ENCODE results near the gene FGF1.
A peak's percentile ranks its signal among the peaks of the same experiment; 100 is the strongest.

FGF1 gene

GRCh38 chr5:142685418-142686209, at the start of gene FGF1:
Gene FGF1, minus strand, starts transcription at chr5:142686090. Its CDS starts 71,963 bp downstream, at chr5:142614127.
- DNase-seq (ENCODE audit: low read depth): no peak

GRCh38 chr5:142727735-142728047, 41.8 kb upstream of the FGF1 start:
- DNase-seq (ENCODE audit: low read depth): no peak

GRCh38 chr5:142726188-142726731, 40.4 kb upstream of the FGF1 start:
- DNase-seq (ENCODE audit: low read depth): no peak

GRCh38 chr5:142725231-142726187, 39.6 kb upstream of the FGF1 start:
- no peak for DNase-seq (ENCODE audit: low read depth)

- no peak for DNase-seq (ENCODE audit: low read depth)
These were observed 38.9 kb upstream of the FGF1 start for GRCh38 chr5:142724821-142725220.

GRCh38 chr5:142722896-142723295, 37.0 kb upstream of the FGF1 start:
- DNase-seq (ENCODE audit: low read depth): no peak

- no peak for DNase-seq (ENCODE audit: low read depth)
These were observed 36.3 kb upstream of the FGF1 start for GRCh38 chr5:142722146-142722545.

- no peak for DNase-seq (ENCODE audit: low read depth)
These were observed 34.9 kb upstream of the FGF1 start for GRCh38 chr5:142720641-142721271.

GRCh38 chr5:142719836-142720370, 34.0 kb upstream of the FGF1 start:
- DNase-seq (ENCODE audit: low read depth): no peak

GRCh38 chr5:142717582-142718215, 31.8 kb upstream of the FGF1 start:
- DNase-seq (ENCODE audit: low read depth): no peak

GRCh38 chr5:142716963-142717362, 31.1 kb upstream of the FGF1 start:
- DNase-seq (ENCODE audit: low read depth): no peak

GRCh38 chr5:142715291-142715690, 29.4 kb upstream of the FGF1 start:
- no peak for DNase-seq (ENCODE audit: low read depth)

GRCh38 chr5:142713121-142713706, 27.3 kb upstream of the FGF1 start:
- peak; percentile 81 for DNase-seq (ENCODE audit: low read depth)

GRCh38 chr5:142703153-142703552, 17.3 kb upstream of the FGF1 start:
- DNase-seq (ENCODE audit: low read depth): no peak

GRCh38 chr5:142701673-142702311, 15.9 kb upstream of the FGF1 start:
- DNase-seq (ENCODE audit: low read depth): no peak

- no peak for DNase-seq (ENCODE audit: low read depth)
These were observed 14.7 kb upstream of the FGF1 start for GRCh38 chr5:142700566-142700965.

GRCh38 chr5:142699184-142699720, 13.4 kb upstream of the FGF1 start:
- DNase-seq (ENCODE audit: low read depth): peak; percentile 60

- no peak for DNase-seq (ENCODE audit: low read depth)
These were observed 12.7 kb upstream of the FGF1 start for GRCh38 chr5:142698447-142699183.

- DNase-seq (ENCODE audit: low read depth): no peak
These were observed 11.7 kb upstream of the FGF1 start for GRCh38 chr5:142697356-142698255.
